ENCODE measurements around the gene STAT4.

DNA sequence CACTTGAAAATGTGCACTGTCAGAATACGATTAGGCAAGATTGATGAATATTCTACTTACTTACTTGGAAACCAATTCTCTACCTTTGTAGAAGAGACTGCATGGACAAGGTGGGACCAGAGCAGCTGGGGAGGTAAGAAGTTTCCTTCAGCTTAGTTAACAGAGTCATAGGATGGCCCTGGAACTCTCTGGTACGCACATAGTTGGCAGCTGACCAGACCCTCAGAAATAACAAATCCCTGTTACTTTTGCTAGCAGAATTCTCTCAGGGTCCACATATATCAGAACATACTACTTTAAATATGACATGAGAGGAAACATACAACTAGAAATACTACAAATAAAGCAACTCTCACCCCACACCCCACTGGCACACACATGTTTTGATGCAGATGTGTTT, 112.1 kb downstream of the STAT4 start:
- TF ChIP-seq, protein P1, sequence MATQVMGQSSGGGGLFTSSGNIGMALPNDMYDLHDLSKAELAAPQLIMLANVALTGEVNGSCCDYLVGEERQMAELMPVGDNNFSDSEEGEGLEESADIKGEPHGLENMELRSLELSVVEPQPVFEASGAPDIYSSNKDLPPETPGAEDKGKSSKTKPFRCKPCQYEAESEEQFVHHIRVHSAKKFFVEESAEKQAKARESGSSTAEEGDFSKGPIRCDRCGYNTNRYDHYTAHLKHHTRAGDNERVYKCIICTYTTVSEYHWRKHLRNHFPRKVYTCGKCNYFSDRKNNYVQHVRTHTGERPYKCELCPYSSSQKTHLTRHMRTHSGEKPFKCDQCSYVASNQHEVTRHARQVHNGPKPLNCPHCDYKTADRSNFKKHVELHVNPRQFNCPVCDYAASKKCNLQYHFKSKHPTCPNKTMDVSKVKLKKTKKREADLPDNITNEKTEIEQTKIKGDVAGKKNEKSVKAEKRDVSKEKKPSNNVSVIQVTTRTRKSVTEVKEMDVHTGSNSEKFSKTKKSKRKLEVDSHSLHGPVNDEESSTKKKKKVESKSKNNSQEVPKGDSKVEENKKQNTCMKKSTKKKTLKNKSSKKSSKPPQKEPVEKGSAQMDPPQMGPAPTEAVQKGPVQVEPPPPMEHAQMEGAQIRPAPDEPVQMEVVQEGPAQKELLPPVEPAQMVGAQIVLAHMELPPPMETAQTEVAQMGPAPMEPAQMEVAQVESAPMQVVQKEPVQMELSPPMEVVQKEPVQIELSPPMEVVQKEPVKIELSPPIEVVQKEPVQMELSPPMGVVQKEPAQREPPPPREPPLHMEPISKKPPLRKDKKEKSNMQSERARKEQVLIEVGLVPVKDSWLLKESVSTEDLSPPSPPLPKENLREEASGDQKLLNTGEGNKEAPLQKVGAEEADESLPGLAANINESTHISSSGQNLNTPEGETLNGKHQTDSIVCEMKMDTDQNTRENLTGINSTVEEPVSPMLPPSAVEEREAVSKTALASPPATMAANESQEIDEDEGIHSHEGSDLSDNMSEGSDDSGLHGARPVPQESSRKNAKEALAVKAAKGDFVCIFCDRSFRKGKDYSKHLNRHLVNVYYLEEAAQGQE (IDR thresholded peaks at IDR 0.05; ENCODE audit: low read depth, low read length), result no peak
- TF ChIP-seq, protein P2, sequence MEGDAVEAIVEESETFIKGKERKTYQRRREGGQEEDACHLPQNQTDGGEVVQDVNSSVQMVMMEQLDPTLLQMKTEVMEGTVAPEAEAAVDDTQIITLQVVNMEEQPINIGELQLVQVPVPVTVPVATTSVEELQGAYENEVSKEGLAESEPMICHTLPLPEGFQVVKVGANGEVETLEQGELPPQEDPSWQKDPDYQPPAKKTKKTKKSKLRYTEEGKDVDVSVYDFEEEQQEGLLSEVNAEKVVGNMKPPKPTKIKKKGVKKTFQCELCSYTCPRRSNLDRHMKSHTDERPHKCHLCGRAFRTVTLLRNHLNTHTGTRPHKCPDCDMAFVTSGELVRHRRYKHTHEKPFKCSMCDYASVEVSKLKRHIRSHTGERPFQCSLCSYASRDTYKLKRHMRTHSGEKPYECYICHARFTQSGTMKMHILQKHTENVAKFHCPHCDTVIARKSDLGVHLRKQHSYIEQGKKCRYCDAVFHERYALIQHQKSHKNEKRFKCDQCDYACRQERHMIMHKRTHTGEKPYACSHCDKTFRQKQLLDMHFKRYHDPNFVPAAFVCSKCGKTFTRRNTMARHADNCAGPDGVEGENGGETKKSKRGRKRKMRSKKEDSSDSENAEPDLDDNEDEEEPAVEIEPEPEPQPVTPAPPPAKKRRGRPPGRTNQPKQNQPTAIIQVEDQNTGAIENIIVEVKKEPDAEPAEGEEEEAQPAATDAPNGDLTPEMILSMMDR (IDR thresholded peaks at IDR 0.05), result no peak
- no peak for TF ChIP-seq TAF1 (IDR thresholded peaks at IDR 0.05; ENCODE audit: borderline replicate concordance, low read depth, low read length)
- TF ChIP-seq RCOR1 (IDR thresholded peaks at IDR 0.05; ENCODE audit: low read length), result no peak
